ENCODE results near the gene ADARB2. TPM values are rescaled to one million over a fixed set of nuclear protein-coding genes. Genes with fewer than 3 reads are reported as not detected.
A peak's percentile ranks its signal among the peaks of the same experiment; 100 is the strongest.

The ADARB2 gene
- total and polyA plus RNA-seq, 5 donors from 2014 or later, result 0.27 to 2.9 (median 0.69) TPM; not detected in 1

DNA sequence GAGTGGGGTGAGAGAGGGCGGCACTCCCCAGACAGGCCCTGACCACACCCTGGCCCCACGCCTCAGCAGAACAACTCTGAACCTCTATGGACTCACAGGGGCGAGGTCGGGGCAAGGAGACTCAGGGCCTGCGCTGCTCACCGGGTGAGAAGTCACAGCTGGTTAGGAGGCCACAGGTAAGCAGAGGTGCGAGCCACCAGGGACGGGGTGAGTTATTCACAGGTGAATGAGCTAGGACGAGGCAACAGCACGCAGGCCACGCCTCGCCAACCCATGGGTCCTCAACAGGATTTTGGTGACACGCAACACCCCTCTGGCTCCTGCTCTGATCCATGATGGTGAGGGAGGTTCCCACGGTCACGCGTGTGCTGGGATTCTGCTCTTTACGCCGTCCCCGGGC is 202.5 kb downstream of the ADARB2 start:
- H3K4me3 Mint-ChIP-seq, result no peak overlapping the region
- Histone ChIP-seq H3K9me3 (ENCODE audit: control insufficient read depth in 2 of 2, low read length in 2 of 2) (no peaks in the 10 kb centered on the region), H3K4me1 (ENCODE audit: control insufficient read depth, insufficient read depth, low read length, poor library complexity, severe bottlenecking) (no peaks in the 10 kb centered on the region), H3K27ac (ENCODE audit: insufficient read depth, low read length, poor library complexity, severe bottlenecking) (no peak overlapping the region), H3K4me3 (ENCODE audit: low read depth, low read length) (no peak overlapping the region), H3K27me3 (ENCODE audit: control insufficient read depth, insufficient read depth, low read length) (no peaks in the 10 kb centered on the region), H3K36me3 (ENCODE audit: control insufficient read depth, insufficient read depth, low read length) (no peaks in the 10 kb centered on the region)
- H3K9me3 Mint-ChIP-seq, result peaks cover 0 to 4% (median 0%) of the 10 kb centered on the region in 7 donors
- no peak overlapping the region for H3K27ac Mint-ChIP-seq
- H3K36me3 Mint-ChIP-seq, result no peaks in the 10 kb centered on the region
- no peak for DNase-seq
- ATAC-seq (ENCODE audit: low read depth in 2 of 2), result no peak
- H3K27me3 Mint-ChIP-seq, result no peaks in the 10 kb centered on the region
- no peaks in the 10 kb centered on the region for H3K4me1 Mint-ChIP-seq

- Histone ChIP-seq H3K27ac (ENCODE audit: insufficient read depth, low read length, poor library complexity, severe bottlenecking) (no peak overlapping the region), H3K36me3 (ENCODE audit: control insufficient read depth, insufficient read depth, low read length) (no peaks in the 10 kb centered on the region), H3K9me3 (ENCODE audit: control insufficient read depth in 2 of 2, low read length in 2 of 2) (no peaks in the 10 kb centered on the region), H3K4me3 (ENCODE audit: low read depth, low read length) (no peak overlapping the region), H3K27me3 (ENCODE audit: control insufficient read depth, insufficient read depth, low read length) (no peaks in the 10 kb centered on the region), H3K4me1 (ENCODE audit: control insufficient read depth, insufficient read depth, low read length, poor library complexity, severe bottlenecking) (no peaks in the 10 kb centered on the region)
- Mint-ChIP-seq H3K27me3 (peaks cover under 1% of the 10 kb centered on the region), H3K9me3 (peaks cover 0 to 2% (median 0%) of the 10 kb centered on the region in 7 donors), H3K4me3 (no peak overlapping the region), H3K36me3 (no peaks in the 10 kb centered on the region), H3K27ac (peak overlapping the region in 1 of 3 donors; percentile 71), H3K4me1 (no peaks in the 10 kb centered on the region)
- no peak for DNase-seq
- ATAC-seq (ENCODE audit: low read depth in 2 of 2), result no peak
Observed at GRCh38 chr10:1532636-1533035, 204.7 kb downstream of the ADARB2 start.

DNA sequence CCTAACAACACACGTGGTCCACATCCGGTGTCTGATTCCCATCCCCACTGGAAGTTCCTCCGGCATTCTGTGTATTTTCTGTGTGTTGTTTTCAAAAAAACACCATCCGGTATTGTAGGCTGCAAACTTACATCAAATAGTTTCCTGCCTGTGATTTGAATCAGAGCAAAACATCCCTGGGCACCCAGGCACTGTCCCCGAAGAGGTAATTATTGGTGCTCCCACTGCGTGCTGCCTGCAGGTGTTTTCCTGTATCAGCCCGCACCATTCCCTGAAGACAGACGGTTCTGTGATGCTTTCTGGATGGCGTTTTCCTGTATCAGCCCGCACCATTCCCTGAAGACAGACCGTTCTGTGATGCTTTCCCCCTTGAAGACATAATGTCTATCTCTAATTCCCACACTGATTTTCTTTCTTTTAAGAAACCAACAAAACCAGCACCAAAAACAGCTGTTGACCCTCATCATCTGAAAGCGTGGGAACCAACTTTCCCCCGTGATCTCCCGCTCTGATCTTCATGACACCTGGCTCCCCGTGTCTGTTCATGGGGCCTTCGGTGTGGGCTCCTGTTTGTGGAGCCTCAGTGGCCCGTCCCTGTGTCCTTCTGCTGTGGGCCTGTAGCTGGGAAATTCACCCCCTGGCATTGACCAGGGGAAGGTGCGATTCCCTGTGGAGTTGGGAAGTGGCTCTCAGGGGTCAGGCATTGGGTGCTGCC is 205.3 kb downstream of the ADARB2 start:
- H3K27ac Mint-ChIP-seq, result peak overlapping the region in 2 of 3 donors; percentile 6 to 71
- Histone ChIP-seq H3K27ac (ENCODE audit: insufficient read depth, low read length, poor library complexity, severe bottlenecking) (no peak overlapping the region), H3K4me1 (ENCODE audit: control insufficient read depth, insufficient read depth, low read length, poor library complexity, severe bottlenecking) (no peaks in the 10 kb centered on the region), H3K4me3 (ENCODE audit: low read depth, low read length) (no peak overlapping the region), H3K27me3 (ENCODE audit: control insufficient read depth, insufficient read depth, low read length) (no peaks in the 10 kb centered on the region), H3K9me3 (ENCODE audit: control insufficient read depth in 2 of 2, low read length in 2 of 2) (no peaks in the 10 kb centered on the region), H3K36me3 (ENCODE audit: control insufficient read depth, insufficient read depth, low read length) (no peaks in the 10 kb centered on the region)
- no peak overlapping the region for H3K4me3 Mint-ChIP-seq
- H3K27me3 Mint-ChIP-seq, result peaks cover 4% of the 10 kb centered on the region
- H3K36me3 Mint-ChIP-seq, result no peaks in the 10 kb centered on the region
- H3K4me1 Mint-ChIP-seq, result no peaks in the 10 kb centered on the region
- peaks cover 0 to 2% (median 0%) of the 10 kb centered on the region in 7 donors for H3K9me3 Mint-ChIP-seq
- ATAC-seq (ENCODE audit: low read depth in 2 of 2) (no peak), DNase-seq (no peak)

DNA sequence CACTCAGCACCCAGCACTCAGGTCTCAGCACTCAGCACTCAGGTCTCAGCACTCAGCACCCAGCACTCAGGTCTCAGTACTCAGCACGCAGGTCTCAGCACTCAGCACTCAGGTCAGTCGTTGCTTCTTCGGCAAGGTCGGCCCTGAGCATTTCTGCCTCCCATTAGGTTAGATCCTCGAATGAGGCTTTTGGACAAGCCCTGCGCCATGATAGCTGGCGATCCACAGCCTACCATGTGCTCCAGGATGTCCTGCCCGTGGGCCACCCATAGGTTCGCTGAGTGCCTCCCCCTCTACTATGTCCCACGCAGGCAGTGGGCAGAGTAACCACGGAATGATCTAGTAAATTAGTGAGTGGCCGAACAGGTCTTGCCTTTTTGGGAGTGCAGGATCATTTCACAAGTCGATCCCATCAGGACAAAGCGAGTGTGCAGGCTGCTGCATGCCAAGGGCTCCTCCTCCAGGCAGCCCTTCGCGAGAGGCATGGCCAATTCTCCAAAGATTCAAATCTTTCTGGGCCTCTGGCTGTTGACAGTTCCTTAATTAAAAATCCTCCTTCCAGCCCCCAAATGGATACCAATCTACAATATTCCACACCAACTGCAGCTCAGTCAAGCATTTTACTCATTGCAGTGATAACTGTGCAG is 206.3 kb downstream of the ADARB2 start:
- H3K4me1 ChIP-seq (ENCODE audit: control insufficient read depth, insufficient read depth, low read length, poor library complexity, severe bottlenecking), result no peaks in the 10 kb centered on the region
- no peak for ATAC-seq (ENCODE audit: low read depth in 2 of 2)
- no peaks in the 10 kb centered on the region for H3K27me3 ChIP-seq (ENCODE audit: control insufficient read depth, insufficient read depth, low read length)
- H3K36me3 Mint-ChIP-seq, result no peaks in the 10 kb centered on the region
- no peak overlapping the region for H3K27ac Mint-ChIP-seq
- H3K4me3 Mint-ChIP-seq, result no peak overlapping the region
- peaks cover 0 to 2% (median 0%) of the 10 kb centered on the region in 7 donors for H3K9me3 Mint-ChIP-seq
- H3K36me3 ChIP-seq (ENCODE audit: control insufficient read depth, insufficient read depth, low read length), result no peaks in the 10 kb centered on the region
- no peak overlapping the region for H3K27ac ChIP-seq (ENCODE audit: insufficient read depth, low read length, poor library complexity, severe bottlenecking)
- H3K27me3 Mint-ChIP-seq, result peaks cover 4% of the 10 kb centered on the region
- DNase-seq, result no peak
- H3K4me1 Mint-ChIP-seq, result peaks cover 0 to under 1% (median 0%) of the 10 kb centered on the region in 4 donors
- H3K4me3 ChIP-seq (ENCODE audit: low read depth, low read length), result no peak overlapping the region
- H3K9me3 ChIP-seq (ENCODE audit: control insufficient read depth in 2 of 2, low read length in 2 of 2), result no peaks in the 10 kb centered on the region

DNA sequence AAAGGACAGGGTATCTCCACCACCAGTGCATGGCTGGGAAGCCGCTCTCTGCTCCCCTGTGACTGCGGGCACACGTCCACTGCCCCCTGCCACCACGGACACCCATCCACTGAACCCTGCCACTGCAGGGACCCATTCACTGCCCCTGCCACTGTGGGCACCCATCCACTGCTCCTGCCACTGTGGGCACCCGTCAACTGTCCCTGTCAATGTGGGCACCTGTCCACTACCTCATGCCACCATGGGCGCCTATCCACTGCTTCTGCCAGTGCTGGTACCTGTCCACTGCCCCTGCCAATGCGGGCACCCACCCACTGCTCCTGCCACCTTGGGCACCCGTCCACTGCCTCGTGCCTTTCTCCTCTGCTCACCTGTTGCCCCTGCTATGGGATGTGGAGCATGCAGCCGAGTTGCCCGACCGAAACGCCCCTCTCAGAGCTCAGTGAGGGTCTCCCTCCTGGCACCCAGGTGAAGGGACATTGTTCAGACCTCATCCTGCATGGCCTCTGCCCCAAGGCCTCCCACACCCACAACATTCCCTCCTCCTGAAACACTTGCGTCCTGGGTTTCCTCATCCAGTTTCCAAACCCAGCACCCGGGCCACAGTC is 207.4 kb downstream of the ADARB2 start:
- H3K27ac Mint-ChIP-seq, result no peak overlapping the region
- no peaks in the 10 kb centered on the region for H3K9me3 ChIP-seq (ENCODE audit: control insufficient read depth in 2 of 2, low read length in 2 of 2)
- H3K4me1 ChIP-seq (ENCODE audit: control insufficient read depth, insufficient read depth, low read length, poor library complexity, severe bottlenecking), result no peaks in the 10 kb centered on the region
- H3K9me3 Mint-ChIP-seq, result peaks cover 0 to 2% (median 0%) of the 10 kb centered on the region in 7 donors
- H3K36me3 Mint-ChIP-seq, result no peaks in the 10 kb centered on the region
- H3K27me3 Mint-ChIP-seq, result peaks cover 4% of the 10 kb centered on the region
- ATAC-seq (ENCODE audit: low read depth in 2 of 2) (no peak), DNase-seq (no peak)
- H3K27me3 ChIP-seq (ENCODE audit: control insufficient read depth, insufficient read depth, low read length), result no peaks in the 10 kb centered on the region
- no peak overlapping the region for H3K27ac ChIP-seq (ENCODE audit: insufficient read depth, low read length, poor library complexity, severe bottlenecking)
- no peaks in the 10 kb centered on the region for H3K36me3 ChIP-seq (ENCODE audit: control insufficient read depth, insufficient read depth, low read length)
- no peak overlapping the region for H3K4me3 ChIP-seq (ENCODE audit: low read depth, low read length)
- H3K4me3 Mint-ChIP-seq, result no peak overlapping the region
- peaks cover 0 to 2% (median 0%) of the 10 kb centered on the region in 4 donors for H3K4me1 Mint-ChIP-seq

GRCh38 chr10:1527951-1528350 is 209.4 kb downstream of the ADARB2 start:
- ATAC-seq (ENCODE audit: low read depth in 2 of 2) (no peak), DNase-seq (no peak)
- no peak overlapping the region for H3K27ac Mint-ChIP-seq
- Histone ChIP-seq H3K36me3 (ENCODE audit: control insufficient read depth, insufficient read depth, low read length) (no peaks in the 10 kb centered on the region), H3K27ac (ENCODE audit: insufficient read depth, low read length, poor library complexity, severe bottlenecking) (no peak overlapping the region), H3K27me3 (ENCODE audit: control insufficient read depth, insufficient read depth, low read length) (no peaks in the 10 kb centered on the region), H3K9me3 (ENCODE audit: control insufficient read depth in 2 of 2, low read length in 2 of 2) (no peaks in the 10 kb centered on the region), H3K4me1 (ENCODE audit: control insufficient read depth, insufficient read depth, low read length, poor library complexity, severe bottlenecking) (no peaks in the 10 kb centered on the region), H3K4me3 (ENCODE audit: low read depth, low read length) (no peak overlapping the region)
- no peaks in the 10 kb centered on the region for H3K36me3 Mint-ChIP-seq
- peaks cover 0 to 2% (median 0%) of the 10 kb centered on the region in 7 donors for H3K9me3 Mint-ChIP-seq
- peaks cover 4% of the 10 kb centered on the region for H3K27me3 Mint-ChIP-seq
- H3K4me3 Mint-ChIP-seq, result no peak overlapping the region
- H3K4me1 Mint-ChIP-seq, result peaks cover 0 to 2% (median 0%) of the 10 kb centered on the region in 4 donors

- no peaks in the 10 kb centered on the region for H3K27me3 ChIP-seq (ENCODE audit: control insufficient read depth, insufficient read depth, low read length)
- Mint-ChIP-seq H3K27ac (no peak overlapping the region), H3K27me3 (peaks cover 4% of the 10 kb centered on the region), H3K4me3 (no peak overlapping the region), H3K36me3 (no peaks in the 10 kb centered on the region), H3K9me3 (peaks cover 0 to 1% (median 0%) of the 10 kb centered on the region in 7 donors), H3K4me1 (peaks cover 0 to 2% (median 0%) of the 10 kb centered on the region in 4 donors)
- no peak overlapping the region for H3K27ac ChIP-seq (ENCODE audit: insufficient read depth, low read length, poor library complexity, severe bottlenecking)
- no peaks in the 10 kb centered on the region for H3K9me3 ChIP-seq (ENCODE audit: control insufficient read depth in 2 of 2, low read length in 2 of 2)
- H3K4me3 ChIP-seq (ENCODE audit: low read depth, low read length), result no peak overlapping the region
- DNase-seq (peak in 1 of 3 donors; percentile 18), ATAC-seq (ENCODE audit: low read depth in 2 of 2) (no peak)
- no peaks in the 10 kb centered on the region for H3K4me1 ChIP-seq (ENCODE audit: control insufficient read depth, insufficient read depth, low read length, poor library complexity, severe bottlenecking)
- no peaks in the 10 kb centered on the region for H3K36me3 ChIP-seq (ENCODE audit: control insufficient read depth, insufficient read depth, low read length)
Observed at GRCh38 chr10:1526436-1527055, 210.8 kb downstream of the ADARB2 start.
